GM18511 (cell line): Measurements from ENCODE around the gene NNAT.

ENCODE experiments used
- ATAC-seq: cut with Tn5 transposase; IDR thresholded peaks from one replicate; pipeline ENCODE4 v1.9.1; 2021; ENCODE audit warnings: mild to moderate bottlenecking, moderate library complexity; ENCODE audit not compliant: unreplicated experiment

The NNAT gene

DNA sequence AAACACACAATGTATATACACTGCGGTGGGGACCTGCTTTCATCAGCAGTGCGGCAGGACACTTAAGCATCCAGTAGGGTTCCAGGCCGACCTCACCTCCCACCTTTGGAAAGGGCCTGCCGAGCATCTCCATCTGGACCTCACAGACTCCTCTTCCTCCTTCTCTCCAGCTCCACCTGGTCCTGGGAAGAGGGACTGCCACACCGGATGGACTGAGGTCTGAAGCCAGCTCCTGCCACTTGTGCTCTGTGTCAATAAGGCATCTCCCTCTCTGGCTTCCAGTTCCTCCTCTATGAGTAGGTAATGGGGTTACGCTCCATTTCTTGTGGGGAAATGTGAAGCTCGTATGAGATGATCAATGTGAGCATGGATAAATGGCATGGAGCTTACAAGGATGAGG, 19.1 kb upstream of the NNAT start:
- no peak for ATAC-seq

DNA sequence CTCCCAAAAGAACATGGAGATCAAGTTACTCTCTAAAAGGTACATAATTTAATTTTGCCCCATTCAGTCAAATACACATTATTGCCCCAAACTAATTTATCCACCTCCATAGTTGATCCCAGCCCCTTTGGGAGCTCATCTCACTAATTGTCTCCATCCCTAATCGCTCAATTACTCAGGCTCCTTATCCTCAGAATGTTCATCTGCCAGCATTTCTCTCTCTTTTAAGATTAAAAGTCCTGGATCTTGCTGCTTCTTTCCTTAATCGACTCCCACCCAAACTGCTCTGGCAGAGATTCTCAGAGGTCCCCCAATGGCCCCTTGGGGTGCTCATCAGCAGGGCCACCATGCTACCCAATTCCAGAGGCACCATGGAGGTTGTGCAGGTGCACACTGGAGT, 18.4 kb upstream of the NNAT start:
- ATAC-seq, result no peak

DNA sequence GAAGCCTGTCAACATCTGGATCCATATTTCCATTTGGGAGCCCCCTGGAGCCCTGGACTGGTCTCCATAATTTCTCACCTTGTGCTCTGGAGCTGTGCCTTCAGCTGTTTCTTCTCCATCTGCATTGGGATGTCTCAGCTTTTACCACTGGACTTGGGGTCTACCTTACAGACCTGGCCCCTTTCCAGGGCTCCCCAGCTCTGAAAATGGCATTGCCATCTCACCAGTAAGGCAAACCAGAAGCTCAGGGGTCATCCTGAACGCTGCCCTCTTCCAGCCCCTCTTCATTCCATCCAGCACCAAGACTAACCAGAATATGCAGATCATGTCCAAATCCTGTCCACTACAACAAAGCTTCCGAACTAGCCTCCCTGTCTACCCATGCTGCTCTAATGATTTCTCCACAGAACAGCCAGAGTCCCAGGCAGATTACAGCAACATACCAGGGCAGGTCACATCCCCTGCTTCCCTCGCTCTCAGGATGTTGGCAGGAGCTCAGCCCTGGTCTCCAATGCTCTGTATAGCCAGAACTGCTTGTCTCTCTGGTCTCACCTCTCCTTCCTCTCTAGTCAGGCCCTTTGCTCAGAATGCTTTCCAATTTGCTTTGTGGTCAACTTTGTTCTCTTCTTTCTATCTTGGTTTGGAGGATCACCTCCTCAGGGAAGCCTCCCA, 17.7 kb upstream of the NNAT start:
- ATAC-seq, result no peak

DNA sequence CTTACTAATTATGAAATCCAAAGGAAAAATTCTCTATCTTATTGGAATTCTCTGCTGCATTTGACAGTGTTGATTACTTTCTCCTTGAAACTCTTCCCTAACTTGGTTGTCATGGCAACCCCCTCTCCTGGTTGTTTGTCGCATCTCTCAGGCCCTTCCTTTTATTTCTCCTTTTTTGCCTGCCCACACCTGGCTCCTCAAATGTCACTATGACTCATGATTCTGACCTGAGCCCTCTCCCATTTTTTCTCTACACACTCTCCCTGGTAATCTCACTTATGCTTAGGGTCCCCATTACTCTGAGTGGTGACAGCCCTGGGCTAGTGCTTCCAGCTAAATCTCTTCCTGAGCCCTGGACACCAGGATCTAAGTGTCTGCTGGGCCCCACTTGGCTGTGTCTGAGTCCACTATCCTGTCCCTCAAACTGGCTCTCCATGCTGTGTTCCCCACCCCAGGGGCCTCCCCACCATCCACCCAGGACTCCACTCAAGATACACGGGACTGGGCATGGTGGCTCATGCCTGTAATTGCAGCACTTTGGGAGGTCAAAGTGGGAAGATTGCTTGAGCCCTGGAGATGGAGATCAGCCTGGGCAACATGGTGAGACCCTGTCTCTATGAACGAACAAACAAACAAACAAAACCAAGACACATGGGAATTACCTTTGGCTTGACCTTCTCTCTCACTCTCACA, 16.5 kb upstream of the NNAT start:
- ATAC-seq, result no peak

DNA sequence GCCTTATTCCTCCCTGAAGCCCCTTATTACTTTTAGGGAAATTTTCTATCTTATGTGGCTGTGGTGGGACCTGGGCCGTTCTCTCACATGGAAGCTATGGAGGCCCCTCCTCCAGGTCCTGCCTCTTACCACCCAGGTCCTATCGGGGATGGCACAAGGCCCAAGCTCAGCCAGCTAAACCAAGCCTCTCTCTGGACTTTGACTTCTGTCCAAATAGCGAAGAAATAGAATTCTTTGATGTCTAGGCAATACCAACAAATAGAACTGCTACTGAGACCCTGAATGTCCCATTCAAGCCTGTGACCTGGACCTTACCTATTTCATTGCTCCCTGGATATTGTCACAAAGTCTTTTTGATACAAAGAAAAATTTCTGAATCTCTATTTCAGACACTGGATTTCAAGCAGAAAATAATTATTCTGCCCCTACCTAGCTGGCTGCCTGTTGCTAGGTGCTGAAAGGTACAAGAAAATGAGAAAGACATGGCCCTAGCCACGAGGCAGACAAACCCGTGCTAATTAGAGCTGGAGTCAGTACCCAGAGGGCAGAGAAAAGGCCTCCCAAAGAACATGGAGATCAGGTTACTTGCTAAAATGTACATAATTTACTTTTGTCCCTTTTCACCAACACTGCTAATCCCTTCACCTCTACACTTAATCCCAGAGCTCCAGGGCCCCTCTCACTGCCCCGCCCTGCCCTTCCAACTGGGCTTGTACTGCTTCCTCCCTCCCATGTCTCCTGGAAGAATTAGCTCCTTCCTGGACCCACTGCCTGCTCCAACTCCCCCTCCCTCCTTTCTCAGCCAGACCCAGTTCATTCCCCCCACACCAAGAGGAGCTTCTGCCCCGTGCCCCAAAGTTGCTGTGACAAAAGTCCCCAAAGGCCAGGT, 15.5 kb upstream of the NNAT start:
- no peak for ATAC-seq

DNA sequence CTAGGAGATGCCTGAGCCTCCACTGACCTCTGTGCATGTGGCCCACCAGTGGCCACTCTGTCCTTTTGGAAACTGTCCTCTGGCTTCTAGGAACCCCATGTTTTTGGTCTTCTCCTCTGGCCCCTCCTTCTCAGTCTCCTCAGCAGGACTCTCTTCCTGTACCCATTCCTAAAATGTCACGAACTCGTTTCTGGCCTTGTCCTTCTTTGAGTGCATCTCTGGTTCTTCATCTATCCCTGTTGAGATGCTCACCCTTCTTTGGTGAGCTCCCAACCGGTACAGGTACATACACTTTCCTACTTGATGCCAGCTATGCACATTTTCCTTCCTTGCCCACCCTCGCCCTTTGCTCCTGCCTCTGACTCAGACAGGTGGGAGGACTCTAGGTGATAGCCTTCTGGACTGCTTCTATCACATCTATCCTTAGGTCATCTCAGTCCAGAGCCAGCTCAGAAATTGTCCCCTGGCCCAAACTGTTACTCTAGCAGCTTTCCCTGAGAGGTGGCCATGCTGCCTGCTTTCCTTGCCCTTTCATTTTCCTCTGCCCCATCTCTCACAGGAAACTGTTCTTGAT, 14.8 kb upstream of the NNAT start:
- ATAC-seq, result no peak

DNA sequence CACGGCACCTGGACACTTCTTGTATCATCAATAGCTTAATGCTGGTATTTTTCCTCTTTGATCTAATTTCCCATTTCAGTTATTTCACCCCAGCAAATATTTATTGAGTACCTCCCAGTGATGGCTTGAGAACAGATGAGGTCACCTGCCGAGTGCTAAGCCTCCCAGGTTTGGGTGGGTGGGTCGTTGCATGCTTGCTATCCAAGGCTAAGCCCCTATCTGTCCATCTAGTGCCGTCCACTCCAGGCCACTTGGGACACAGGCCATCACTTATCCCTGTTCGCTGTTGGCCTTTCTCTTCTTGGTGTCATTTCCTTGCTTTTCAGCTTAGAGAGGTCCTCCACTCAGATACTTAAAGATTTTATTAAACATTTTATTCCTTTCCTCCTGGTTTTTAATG, 10.8 kb upstream of the NNAT start:
- no peak for ATAC-seq

DNA sequence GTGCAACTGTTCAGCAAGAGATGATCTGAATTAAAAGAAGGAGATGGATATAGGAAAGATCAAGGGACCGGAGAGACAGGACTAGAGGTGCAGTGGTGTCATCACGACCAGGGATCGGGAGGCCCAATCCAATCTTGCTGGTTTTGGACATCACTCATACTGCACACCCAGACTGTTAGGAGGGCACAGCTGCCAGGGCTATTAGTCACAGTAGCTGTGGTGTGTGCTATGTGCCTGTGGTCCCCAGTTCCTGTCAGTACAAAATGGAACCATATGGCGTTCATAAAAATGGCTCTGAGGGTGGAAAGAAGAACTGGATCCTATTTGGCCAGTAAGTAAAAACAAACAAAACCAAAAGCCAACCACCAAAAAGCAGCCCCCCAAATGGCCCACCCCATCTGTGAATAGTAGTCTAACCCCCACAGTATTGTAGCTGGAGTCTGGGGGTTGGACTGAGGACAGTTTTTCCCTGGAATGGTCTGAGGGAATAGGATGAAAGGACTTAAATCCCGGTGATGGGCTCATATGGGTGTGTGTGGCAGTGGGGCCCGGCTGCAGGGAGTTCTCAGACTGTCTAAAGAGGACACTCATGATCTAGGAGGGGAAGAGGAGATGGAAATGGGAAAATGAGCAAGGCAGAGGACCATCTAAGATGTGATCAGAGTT, 9.3 kb upstream of the NNAT start:
- no peak for ATAC-seq

DNA sequence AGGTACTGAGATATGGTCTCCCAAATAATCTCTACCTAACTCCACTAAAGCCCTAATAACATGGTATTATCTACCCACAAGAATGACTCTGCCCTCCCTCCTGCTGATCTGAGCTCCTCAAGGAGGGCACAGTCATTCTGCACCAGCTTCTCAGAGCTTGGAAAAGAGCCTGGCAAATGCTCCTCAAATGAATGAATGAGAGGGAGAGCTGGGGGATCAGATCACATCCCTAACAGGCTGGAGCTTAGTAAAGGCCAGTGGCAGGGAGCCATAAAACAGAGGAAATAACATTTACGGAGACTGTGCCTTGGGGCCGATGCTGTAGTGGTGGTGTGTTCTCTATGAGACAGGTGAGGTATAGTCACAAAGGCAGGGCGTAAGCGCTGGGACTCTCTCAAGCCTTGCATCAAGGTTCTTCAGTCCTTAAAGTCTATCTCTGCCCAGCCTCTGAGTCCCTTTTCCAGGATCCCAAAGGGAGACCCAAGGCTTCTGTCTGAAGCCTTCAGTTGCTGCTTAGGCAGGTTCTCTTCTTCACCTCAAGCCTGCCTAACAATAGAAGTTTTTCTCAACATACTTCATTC, 7.2 kb upstream of the NNAT start:
- no peak for ATAC-seq

DNA sequence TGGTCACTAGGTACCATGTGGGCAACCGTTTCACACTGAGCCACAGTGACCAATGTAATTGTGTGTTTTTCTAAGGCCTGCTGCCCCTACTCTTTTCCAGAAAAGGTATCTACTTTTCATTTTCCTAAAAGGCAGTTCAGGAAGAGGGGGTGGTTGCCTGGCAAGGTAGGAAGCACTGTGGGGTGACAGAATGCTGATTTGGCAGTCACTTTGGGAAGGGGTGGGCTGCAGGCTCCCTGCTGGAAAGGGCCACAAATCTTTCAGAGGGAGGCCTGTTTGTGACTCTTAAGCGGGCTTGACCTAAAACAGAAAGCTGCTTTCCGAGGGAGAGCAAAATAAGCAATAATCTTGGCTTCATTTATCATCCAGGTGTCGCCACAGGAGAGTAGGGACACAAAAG, 5.2 kb upstream of the NNAT start:
- ATAC-seq, result no peak

DNA sequence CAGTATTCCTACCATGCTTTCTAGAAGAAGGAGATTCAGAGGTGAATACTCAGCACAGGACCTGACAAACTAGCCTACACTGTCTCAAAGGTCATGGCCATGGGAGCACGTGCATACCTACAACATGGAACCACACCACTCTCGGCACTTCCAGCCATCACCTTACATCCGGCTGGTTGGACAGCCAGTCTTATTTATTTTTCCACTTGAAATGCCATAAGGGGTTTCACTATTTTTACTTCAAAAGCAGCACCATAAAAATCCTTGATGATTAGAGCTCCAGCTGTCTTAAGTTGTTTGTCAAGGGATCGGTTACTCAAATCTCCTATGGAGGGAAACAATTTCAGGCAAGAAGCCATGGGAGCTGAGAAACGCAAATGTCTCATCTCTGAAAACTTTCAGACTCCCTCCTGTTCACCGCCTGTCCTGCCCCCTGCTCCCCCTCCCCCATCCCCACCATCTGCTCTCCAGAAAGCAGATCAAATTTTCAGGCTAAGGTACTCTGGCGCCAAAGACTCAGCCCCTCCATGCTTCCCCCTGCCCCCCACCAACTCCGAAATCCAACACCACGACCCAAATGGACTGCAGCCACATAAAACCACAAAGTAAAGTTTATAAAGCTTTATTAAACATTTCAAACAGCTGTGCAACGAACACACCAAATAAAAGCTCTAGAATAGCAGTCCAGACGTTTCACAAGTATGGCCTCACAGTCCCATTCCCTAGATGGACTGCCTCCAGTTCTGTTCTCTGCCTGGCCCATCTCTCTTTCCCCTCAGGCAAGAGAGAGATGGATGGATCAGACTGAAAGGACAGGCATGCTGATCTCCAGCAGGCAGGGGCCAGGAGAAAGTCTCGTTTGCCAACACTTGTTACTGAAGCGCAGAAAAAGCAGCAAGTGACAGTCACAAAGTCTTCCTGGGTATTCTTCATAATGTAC, 4.0 kb upstream of the NNAT start:
- ATAC-seq, result no peak

DNA sequence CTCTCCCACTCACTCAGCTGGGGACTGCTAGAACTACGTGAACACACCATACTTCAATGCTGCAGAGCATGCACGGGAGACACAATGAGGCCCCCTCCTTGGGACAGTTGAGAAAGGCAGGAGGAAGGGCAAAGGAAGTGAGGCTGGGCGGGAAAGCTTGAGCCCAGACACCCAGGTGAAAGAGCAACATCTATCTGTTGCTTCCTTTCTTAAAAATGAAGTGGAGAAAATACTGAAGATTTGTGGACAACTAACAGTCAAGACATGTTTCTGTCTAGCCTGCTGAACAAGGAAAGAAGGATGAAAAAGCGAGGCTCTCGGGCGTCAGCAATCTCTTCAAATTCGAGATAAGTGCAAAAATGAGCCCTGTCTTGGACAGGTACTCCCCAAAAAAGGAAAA, 3.0 kb upstream of the NNAT start:
- no peak for ATAC-seq

DNA sequence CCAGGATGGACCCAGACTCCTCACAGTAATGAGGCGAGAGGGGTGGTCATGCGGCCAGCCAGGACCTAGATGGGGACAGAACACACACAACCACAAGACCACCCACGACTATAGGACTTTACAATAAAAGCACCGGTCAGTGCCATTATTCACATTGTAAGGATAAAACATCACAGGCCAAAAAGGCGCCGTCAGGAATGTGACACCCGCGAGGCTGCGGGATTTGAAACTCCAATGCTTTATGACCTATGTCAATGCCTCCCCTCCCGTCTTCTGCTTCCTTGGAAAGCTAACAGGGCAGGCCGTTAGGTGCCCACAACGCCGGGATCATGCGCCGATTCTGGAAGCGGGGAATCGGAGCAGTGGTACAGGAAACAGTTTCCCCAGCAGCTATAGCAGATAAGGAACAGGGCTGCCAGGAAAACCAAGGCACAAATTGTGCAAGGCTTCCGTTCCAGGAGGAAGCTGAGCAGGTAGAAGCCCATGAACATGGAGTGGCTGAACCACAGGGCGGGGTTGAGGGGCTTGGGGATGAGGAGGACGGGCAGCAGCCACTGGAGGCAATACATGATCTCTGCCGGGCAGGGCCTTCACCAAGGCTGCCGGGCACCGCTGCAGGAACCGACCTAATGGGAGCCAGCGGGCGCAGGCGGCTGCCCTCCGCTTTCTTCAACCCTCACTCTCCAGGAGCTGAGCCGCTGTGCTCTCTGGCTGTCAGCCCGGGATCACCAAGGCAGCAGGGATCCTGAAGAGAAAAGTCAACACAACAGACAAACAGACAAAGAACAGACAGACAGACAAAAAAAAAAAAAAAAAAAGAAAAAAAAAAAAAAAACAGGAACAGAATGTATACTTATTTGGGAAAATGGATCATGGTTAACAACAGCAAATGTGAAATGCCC, 2.2 kb upstream of the NNAT start:
- no peak for ATAC-seq

DNA sequence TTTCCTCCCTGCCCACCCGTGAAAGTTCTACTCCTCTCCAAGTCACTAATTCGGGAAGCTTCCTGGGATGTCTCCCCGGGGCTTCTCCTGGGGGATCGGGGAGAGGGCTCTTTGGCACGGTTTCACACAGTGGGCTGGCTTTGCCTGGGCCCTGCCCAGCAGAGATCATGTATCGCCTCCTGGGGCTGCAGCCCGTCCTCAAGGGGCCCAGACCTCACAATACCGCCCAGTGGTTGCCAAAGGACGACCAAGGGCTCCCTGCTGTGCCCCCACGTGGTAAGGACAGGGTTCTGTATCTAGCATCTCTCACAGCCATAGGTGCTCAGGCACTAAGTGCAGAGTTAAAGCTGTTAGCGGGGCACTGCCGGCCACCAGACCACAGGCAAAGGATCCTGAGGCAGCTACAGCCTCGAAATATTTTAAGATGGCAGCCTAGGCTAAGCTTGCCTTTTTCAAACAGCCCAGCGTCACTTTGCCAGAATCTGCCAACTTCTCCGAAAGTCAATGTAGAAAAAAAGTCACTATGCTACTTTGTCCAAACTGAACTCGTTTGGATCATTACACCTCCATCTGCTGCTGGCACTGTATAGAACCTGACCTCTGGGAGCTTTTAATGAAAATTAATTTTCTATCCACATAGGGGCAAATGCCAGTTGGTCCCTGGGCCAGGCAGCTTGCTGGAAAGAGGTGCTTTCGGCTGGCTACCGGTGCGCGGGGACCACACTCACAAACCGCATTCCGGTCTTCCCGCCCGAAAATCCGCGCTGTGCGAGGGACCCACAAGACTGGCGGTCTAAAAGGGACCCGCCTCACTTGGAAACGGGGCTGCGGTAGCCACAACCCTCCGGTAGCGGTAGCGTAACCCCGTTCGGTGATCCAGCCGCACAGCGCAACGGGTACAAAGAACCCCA, 1.3 kb upstream of the NNAT start:
- no peak for ATAC-seq

DNA sequence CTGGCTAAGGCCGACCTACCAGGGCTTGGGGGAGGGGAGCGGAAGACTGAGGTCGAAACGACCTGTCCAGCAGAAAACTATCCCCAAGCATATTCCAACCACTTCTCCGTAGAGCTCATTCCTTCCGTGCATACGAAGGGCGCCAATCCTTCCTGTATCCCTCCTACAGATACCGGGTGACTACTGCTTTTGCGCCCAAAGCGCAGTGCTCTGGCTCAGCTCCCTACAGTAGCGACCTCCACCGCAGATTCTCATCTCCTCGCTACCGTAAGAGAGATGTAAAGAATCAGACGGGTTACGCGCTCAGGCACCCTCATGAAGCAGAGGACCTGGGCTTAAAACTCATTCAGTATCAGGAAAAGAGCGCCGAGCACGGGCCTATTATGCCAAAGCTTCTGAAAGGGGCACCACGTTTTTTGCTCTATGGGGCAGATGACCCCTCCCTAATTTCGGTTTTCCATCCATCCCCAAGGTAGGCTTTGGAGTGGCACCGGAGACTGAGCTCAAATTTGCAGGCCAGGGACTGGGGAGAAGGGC, 563 bp upstream of the NNAT start:
- ATAC-seq, result no peak

DNA sequence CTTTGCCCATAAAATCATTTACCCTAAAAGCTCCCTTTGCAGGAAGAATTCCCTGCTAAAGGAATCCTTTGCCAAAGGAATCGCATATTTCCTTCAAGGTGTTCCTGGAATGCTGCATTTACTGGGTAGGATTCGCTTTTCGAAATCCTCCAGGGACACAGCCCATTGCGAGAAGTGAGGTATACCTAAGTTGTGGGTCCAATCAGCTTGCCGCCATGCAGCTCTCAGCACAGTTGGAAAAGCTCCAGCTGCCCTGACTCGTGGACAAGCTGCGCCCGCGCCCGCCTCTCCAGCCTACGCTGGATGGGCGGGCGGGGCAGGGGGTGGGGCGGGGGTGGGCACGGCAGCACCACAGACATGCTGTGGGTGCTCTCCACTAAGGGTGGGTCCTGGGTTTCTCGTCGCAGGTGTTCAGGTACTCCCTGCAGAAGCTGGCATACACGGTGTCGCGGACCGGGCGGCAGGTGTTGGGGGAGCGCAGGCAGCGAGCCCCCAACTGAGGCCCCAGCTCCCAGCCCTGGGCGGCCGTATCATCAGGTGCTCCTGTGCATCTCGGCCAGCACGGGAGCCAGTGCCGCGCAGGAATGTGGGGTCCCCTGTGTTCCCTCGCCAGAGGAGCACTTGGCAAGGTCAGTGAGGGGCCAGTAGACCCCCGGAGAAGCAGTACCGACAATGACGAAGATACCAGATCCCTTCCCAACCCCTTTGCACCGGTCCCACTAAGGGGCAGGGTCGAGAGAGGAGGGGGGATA, 1.4 kb downstream of the NNAT start:
- ATAC-seq, result no peak

DNA sequence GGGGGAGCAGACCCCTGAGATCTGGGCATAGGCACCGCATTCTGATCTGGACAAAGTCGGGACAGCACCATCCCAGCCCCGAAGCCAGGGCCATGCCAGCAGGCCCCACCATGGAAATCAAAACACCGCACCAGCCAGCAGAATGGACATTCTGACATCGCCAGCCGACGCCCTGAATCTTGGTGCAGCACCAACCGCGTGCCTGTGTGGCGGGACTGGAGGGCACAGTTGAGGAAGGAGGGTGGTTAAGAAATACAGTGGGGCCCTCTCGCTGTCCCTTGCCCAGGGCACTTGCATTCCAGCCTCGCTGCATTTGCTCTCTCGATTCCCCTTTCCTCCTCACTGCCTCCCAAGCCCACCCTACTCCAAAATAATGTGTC, 2.0 kb downstream of the NNAT start:
- ATAC-seq, result no peak
